Mammary epithelial cell (primary cell): ENCODE results near the gene ZNF8.

Source experiments
- EZH2 ChIP-seq: IDR thresholded peaks from 2 replicates; pipeline ENCODE4 v1.6.1; 2012; ENCODE audit warnings: low read length, inconsistent platforms, borderline replicate concordance
- TF ChIP-seq, protein P1 (sequence below), 2 donors: IDR thresholded peaks in 1 of 2; conservative IDR thresholded peaks in 1 of 2; 2 replicates each; pipeline ENCODE4 v1.5.1; 2011 to 2012; ENCODE audit warnings: inconsistent platforms in 2 of 2, low read length in 2 of 2, mild to moderate bottlenecking in 2 of 2, control low read depth in 1 of 2, low read depth in 1 of 2; ENCODE audit not compliant: insufficient read depth in 1 of 2; ENCODE audit errors: extremely low read depth in 1 of 2

DNA sequence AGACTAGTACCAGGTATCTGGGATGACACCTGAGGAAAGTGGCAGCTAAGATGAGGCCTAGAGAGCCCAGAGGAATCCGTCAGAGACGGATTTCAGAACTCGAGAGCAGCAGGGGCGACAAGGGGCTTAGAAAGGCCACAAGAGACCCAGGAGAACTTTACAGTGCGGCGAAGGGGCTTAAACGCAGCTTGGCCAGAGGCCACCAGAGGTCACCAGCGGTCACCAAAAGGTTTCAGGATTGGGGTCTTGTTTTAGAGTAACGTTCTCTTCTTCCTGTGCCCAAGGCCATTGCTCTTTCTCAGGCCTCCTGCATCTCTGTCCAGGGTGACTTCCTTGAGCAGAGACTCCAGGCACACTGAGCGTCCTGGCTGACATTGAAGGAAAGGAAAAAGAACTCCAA, 50.2 kb downstream of the ZNF8 start:
- no peak for TF ChIP-seq EZH2
- TF ChIP-seq, protein P1, sequence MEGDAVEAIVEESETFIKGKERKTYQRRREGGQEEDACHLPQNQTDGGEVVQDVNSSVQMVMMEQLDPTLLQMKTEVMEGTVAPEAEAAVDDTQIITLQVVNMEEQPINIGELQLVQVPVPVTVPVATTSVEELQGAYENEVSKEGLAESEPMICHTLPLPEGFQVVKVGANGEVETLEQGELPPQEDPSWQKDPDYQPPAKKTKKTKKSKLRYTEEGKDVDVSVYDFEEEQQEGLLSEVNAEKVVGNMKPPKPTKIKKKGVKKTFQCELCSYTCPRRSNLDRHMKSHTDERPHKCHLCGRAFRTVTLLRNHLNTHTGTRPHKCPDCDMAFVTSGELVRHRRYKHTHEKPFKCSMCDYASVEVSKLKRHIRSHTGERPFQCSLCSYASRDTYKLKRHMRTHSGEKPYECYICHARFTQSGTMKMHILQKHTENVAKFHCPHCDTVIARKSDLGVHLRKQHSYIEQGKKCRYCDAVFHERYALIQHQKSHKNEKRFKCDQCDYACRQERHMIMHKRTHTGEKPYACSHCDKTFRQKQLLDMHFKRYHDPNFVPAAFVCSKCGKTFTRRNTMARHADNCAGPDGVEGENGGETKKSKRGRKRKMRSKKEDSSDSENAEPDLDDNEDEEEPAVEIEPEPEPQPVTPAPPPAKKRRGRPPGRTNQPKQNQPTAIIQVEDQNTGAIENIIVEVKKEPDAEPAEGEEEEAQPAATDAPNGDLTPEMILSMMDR (conservative IDR thresholded peaks at IDR 0.05 in 1 of 2, IDR thresholded peaks at IDR 0.05 in 1 of 2; ENCODE audit: extremely low read depth in 1 of 2, insufficient read depth in 1 of 2, low read depth in 1 of 2, low read length in 2 of 2), result no peak
